Ishikawa (cell line): ENCODE measurements around the gene FETUB.

ENCODE experiments used
- CEBPB ChIP-seq: IDR thresholded peaks from 2 replicates; pipeline ENCODE4 v1.6.1; 2012
- CREB1 ChIP-seq: IDR thresholded peaks from 2 replicates; pipeline ENCODE4 v1.6.1; 2012; ENCODE audit warnings: low read depth
- EGR1 ChIP-seq: IDR thresholded peaks from 2 replicates; pipeline ENCODE4 v1.6.1; 2012
- EP300 ChIP-seq: IDR thresholded peaks from 2 replicates; pipeline ENCODE4 v1.6.1; 2012; ENCODE audit warnings: borderline replicate concordance
- FOXM1 ChIP-seq: IDR thresholded peaks from 2 replicates; pipeline ENCODE4 v1.6.1; 2012; ENCODE audit warnings: low read depth, borderline replicate concordance
- MAX ChIP-seq: IDR thresholded peaks from 2 replicates; pipeline ENCODE4 v1.6.1; 2012
- NFIC ChIP-seq: IDR thresholded peaks from 2 replicates; pipeline ENCODE4 v1.6.1; 2012
- RAD21 ChIP-seq: IDR thresholded peaks from 2 replicates; pipeline ENCODE4 v1.6.1; 2012; ENCODE audit warnings: low read depth
- TAF1 ChIP-seq: IDR thresholded peaks from 2 replicates; pipeline ENCODE4 v1.6.1; 2012; ENCODE audit warnings: low read depth, mild to moderate bottlenecking
- TCF12 ChIP-seq: IDR thresholded peaks from 2 replicates; pipeline ENCODE4 v1.6.1; 2012; ENCODE audit warnings: low read depth
- TEAD4 ChIP-seq: IDR thresholded peaks from 2 replicates; pipeline ENCODE4 v1.6.1; 2012
- USF1 ChIP-seq: IDR thresholded peaks from 2 replicates; pipeline ENCODE4 v1.6.1; 2012
- YY1 ChIP-seq: IDR thresholded peaks from 2 replicates; pipeline ENCODE4 v1.6.1; 2012; ENCODE audit warnings: low read depth
- ZBTB7A ChIP-seq: IDR thresholded peaks from 2 replicates; pipeline ENCODE4 v1.6.1; 2012; ENCODE audit warnings: low read depth
- TF ChIP-seq, protein P1 (sequence below): IDR thresholded peaks from 2 replicates; pipeline ENCODE4 v1.6.1; 2012; ENCODE audit warnings: low read depth, mild to moderate bottlenecking

FETUB gene

GRCh38 chr3:186642014-186642413, 1.8 kb downstream of the FETUB start:
- TF ChIP-seq RAD21 (no peak), EP300 (no peak), TAF1 (no peak), TEAD4 (no peak), EGR1 (no peak), USF1 (no peak), TCF12 (no peak), NFIC (no peak), YY1 (no peak), CEBPB (no peak), ZBTB7A (no peak), FOXM1 (no peak), MAX (no peak), CREB1 (no peak)
- TF ChIP-seq, protein P1, sequence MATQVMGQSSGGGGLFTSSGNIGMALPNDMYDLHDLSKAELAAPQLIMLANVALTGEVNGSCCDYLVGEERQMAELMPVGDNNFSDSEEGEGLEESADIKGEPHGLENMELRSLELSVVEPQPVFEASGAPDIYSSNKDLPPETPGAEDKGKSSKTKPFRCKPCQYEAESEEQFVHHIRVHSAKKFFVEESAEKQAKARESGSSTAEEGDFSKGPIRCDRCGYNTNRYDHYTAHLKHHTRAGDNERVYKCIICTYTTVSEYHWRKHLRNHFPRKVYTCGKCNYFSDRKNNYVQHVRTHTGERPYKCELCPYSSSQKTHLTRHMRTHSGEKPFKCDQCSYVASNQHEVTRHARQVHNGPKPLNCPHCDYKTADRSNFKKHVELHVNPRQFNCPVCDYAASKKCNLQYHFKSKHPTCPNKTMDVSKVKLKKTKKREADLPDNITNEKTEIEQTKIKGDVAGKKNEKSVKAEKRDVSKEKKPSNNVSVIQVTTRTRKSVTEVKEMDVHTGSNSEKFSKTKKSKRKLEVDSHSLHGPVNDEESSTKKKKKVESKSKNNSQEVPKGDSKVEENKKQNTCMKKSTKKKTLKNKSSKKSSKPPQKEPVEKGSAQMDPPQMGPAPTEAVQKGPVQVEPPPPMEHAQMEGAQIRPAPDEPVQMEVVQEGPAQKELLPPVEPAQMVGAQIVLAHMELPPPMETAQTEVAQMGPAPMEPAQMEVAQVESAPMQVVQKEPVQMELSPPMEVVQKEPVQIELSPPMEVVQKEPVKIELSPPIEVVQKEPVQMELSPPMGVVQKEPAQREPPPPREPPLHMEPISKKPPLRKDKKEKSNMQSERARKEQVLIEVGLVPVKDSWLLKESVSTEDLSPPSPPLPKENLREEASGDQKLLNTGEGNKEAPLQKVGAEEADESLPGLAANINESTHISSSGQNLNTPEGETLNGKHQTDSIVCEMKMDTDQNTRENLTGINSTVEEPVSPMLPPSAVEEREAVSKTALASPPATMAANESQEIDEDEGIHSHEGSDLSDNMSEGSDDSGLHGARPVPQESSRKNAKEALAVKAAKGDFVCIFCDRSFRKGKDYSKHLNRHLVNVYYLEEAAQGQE, result no peak

DNA sequence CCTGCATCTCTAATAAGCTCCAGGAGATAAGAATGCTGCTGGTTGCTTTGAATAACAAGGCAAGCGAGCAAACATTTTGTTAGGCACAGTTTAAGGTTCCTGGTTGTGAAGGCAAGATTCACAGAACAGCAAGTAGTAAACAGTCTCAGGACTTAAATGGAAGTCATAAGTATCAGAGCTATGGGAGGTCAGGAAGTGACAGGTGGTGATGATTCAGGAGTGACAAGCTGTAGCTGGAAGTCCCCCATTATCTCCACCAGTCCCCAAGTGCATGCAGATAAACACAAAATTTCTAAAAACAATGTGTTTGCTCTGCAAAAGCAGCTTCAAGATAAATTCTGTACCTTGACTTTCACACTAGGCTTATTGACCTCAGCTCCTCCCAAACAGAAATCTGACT, 3.3 kb downstream of the FETUB start:
- TF ChIP-seq EP300 (no peak), CREB1 (no peak), TAF1 (no peak), MAX (no peak), FOXM1 (no peak), EGR1 (no peak), USF1 (no peak), ZBTB7A (no peak), TCF12 (no peak), TEAD4 (no peak), RAD21 (no peak), NFIC (no peak), YY1 (no peak), CEBPB (no peak)
- TF ChIP-seq, protein P1, result no peak

DNA sequence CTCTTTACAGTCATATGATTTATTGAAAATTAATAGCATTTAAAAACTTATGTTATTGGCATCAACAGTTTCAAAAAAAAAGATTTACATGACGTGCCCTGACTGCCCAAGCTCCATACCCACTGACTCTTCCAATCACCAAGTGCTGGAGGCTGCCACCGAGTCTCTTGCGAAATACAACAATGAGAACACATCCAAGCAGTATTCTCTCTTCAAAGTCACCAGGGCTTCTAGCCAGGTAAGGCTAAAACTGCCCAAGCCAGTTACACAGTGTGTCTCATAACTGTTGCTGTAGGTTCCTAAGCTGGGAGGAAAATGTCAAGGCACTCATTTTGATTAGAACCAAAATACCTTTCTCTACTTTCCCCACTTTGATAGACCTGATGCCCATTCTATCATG, 4.5 kb downstream of the FETUB start:
- TF ChIP-seq CEBPB (peak; percentile 94), TCF12 (no peak), EGR1 (no peak), MAX (no peak)

- TF ChIP-seq ZBTB7A (no peak), USF1 (no peak), TAF1 (no peak), CEBPB (no peak), NFIC (no peak)
Observed at GRCh38 chr3:186646106-186646505, 5.9 kb downstream of the FETUB start.

DNA sequence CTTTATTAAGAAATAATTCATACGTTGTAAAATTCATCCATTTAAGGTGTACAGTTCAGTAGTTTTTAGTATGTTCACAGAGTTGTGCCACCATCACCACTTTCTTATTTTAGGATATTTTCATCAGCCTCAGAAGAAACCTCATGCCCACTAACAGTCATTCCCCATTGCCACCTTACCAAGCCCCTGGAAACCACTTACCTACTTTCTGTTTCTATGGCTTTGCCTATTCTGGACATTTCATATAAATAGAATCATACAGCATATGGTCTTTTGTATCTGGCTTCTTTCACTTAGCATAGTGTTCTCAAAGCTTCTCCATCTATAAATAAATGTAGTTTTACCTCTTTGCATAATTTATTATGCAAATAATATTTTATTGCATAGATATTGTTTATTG, 6.6 kb downstream of the FETUB start:
- TF ChIP-seq TCF12 (no peak), CEBPB (no peak), TAF1 (no peak), TEAD4 (no peak), EGR1 (no peak), FOXM1 (no peak), CREB1 (no peak), ZBTB7A (no peak), YY1 (no peak), USF1 (no peak)
